K562 (cell line): ENCODE data around the gene SHB. TPM values are rescaled to one million over a fixed set of nuclear protein-coding genes. Genes with fewer than 3 reads are reported as not detected.

Experiments
- ATAC-seq: fragments of 200-7000 bp; cut with Tn5 transposase; 3 replicates; pipeline ENCODE4 v1.9.1; 2020; ENCODE audit warnings: moderate library complexity
- BruUV-seq: library from RNA; stranded (reverse); fragments of 400-500 nt; replicated peaks from 2 replicates; lab custom pipeline; 2021; lab: Mats Ljungman, UMichigan
- CTCF ChIA-PET: fragments of 300-600 bp; formaldehyde crosslinking; extraction: SDS; loops from one replicate; lab custom pipeline; 2021; ENCODE audit warnings: low intra/inter-chr PET ratio; lab: Yijun Ruan, JAX
- POLR2A ChIA-PET: fragments of 300-600, 350-650 bp; sonication (Branson Sonifier 250); formaldehyde crosslinking; extraction: SDS; loops from one replicate; lab custom pipeline; 2021; ENCODE audit warnings: antibody characterized with exemption, inconsistent platforms; lab: Yijun Ruan, JAX
- DNase-seq, 4 experiments: peaks; one replicate each; pipeline versions ENCODE4 v3.0.0 to v3.0.0-alpha.2; 2011 to 2018; ENCODE audit warnings: low spot score in 3 of 4, mixed read lengths in 3 of 4; ENCODE audit errors: extremely low read depth in 1 of 4
- FAIRE-seq: peaks from 2 replicates; lab custom pipeline; 2011; peaks lifted over from hg19 to GRCh38; lab: Jason Lieb, UNC
- H2AFZ ChIP-seq: 2 replicates; pipeline ENCODE4 v1.6.0; 2011; ENCODE audit warnings: low read depth, low read length, control low read depth, inconsistent platforms
- H3K27ac ChIP-seq: fragments of 200-600 bp; 3 replicates; pipeline ENCODE4 v1.8.0; 2011; ENCODE audit warnings: low read depth, mild to moderate bottlenecking, control low read depth, inconsistent platforms, low read length, moderate library complexity, mixed read lengths; ENCODE audit errors: extremely low read depth
- H3K27me3 ChIP-seq, 2 experiments: fragments of 300-600 bp in 1 of 2; 2 replicates in 1 of 2; 3 replicates in 1 of 2; pipeline versions ENCODE4 v1.6.0 to v1.8.0; 2011; ENCODE audit warnings: inconsistent platforms in 2 of 2, low read length in 2 of 2, mild to moderate bottlenecking in 1 of 2, mixed read lengths in 1 of 2, moderate library complexity in 1 of 2; ENCODE audit not compliant: control insufficient read depth in 2 of 2, insufficient read depth in 2 of 2
- H3K36me3 ChIP-seq: fragments of 300-600 bp; 3 replicates; pipeline ENCODE4 v1.8.0; 2011; ENCODE audit warnings: mild to moderate bottlenecking, low read length, inconsistent platforms; ENCODE audit not compliant: control insufficient read depth, insufficient read depth
- H3K4me1 ChIP-seq, 2 experiments: fragments of 200-600 bp in 1 of 2; replicated peaks in 1 of 2; 2 replicates in 1 of 2; 3 replicates in 1 of 2; pipeline versions ENCODE4 v1.5.1 to v1.8.0; 2011; ENCODE audit warnings: inconsistent platforms in 2 of 2, low read length in 2 of 2, mild to moderate bottlenecking in 1 of 2, mixed read lengths in 1 of 2, moderate library complexity in 1 of 2; ENCODE audit not compliant: control insufficient read depth in 2 of 2, insufficient read depth in 2 of 2
- H3K4me2 ChIP-seq: 2 replicates; pipeline ENCODE4 v1.6.1; 2011; ENCODE audit warnings: low read length, control low read depth, inconsistent platforms, mixed read lengths; ENCODE audit not compliant: insufficient read depth
- H3K4me3 ChIP-seq: fragments of 200-600 bp; sonication (generic), shearing (Covaris generic); 2 replicates; pipeline ENCODE4 v1.5.1; 2016; ENCODE audit warnings: control low read depth, inconsistent platforms
- H3K79me2 ChIP-seq: fragments of 200-600 bp; 3 replicates; pipeline ENCODE4 v1.8.0; 2011; ENCODE audit warnings: low read length, inconsistent platforms; ENCODE audit not compliant: control insufficient read depth, insufficient read depth
- H3K9ac ChIP-seq, 2 experiments: 2 replicates each; pipeline versions ENCODE4 v1.6.0 to v1.6.1; 2011; ENCODE audit warnings: low read depth in 2 of 2, low read length in 2 of 2, control low read depth in 1 of 2, inconsistent platforms in 1 of 2, mild to moderate bottlenecking in 1 of 2, mixed read lengths in 1 of 2; ENCODE audit not compliant: insufficient read depth in 1 of 2
- H3K9me1 ChIP-seq: one replicate; pipeline ENCODE4 v1.6.0; 2011; ENCODE audit warnings: inconsistent platforms, mild to moderate bottlenecking, low read length, moderate library complexity; ENCODE audit not compliant: control insufficient read depth, insufficient read depth
- H3K9me3 ChIP-seq: replicated peaks from 2 replicates; pipeline ENCODE4 v1.5.1; 2011; ENCODE audit warnings: low read depth, low read length, inconsistent platforms; ENCODE audit not compliant: control insufficient read depth, insufficient read depth
- H4K20me1 ChIP-seq: replicated peaks from 2 replicates; pipeline ENCODE4 v1.6.1; 2011; ENCODE audit warnings: low read length, inconsistent platforms, mixed read lengths; ENCODE audit not compliant: control insufficient read depth, insufficient read depth
- BACH1 ChIP-seq: fragments of 200-800 bp; sonication (Bioruptor generic); IDR thresholded peaks from 2 replicates; pipeline ENCODE4 v1.6.1; 2016; ENCODE audit warnings: missing genetic modification characterization, missing compliant biosample characterization
- C11orf30 ChIP-seq: fragments of 450-650 bp; IDR thresholded peaks from 2 replicates; pipeline ENCODE4 v1.6.1; 2016; ENCODE audit warnings: low read depth, mild to moderate bottlenecking
- DPF2 ChIP-seq: fragments of 450-650 bp; IDR thresholded peaks from 2 replicates; pipeline ENCODE4 v1.6.1; 2016
- MCM3 ChIP-seq: fragments of 450-650 bp; IDR thresholded peaks from 2 replicates; pipeline ENCODE4 v1.6.1; 2016
- TEAD4 ChIP-seq, 2 experiments: sonication (generic) in 1 of 2; formaldehyde crosslinking in 1 of 2; IDR thresholded peaks; 2 replicates each; pipeline versions ENCODE4 v1.6.1 to v1.8.0; 2012 to 2022; ENCODE audit warnings: borderline replicate concordance in 1 of 2, inconsistent platforms in 1 of 2, low read length in 1 of 2, mild to moderate bottlenecking in 1 of 2, missing genetic modification reagents in 1 of 2
- ZBTB40 ChIP-seq, 2 experiments: fragments of 450-650 bp in 1 of 2; sonication (generic) in 1 of 2; formaldehyde crosslinking in 1 of 2; IDR thresholded peaks; 2 replicates each; pipeline versions ENCODE4 v1.7.1 to v1.9.0; 2016 to 2022; ENCODE audit warnings: inconsistent platforms in 1 of 2, mild to moderate bottlenecking in 1 of 2, missing genetic modification reagents in 1 of 2
- WGBS: fragments of 100-300 bp; shearing (Covaris generic); methylation state at CpG from one replicate; pipeline ENCODE4 v1.1.6; 2016; ENCODE audit warnings: low coverage, mixed read lengths; ENCODE audit not compliant: insufficient coverage; ENCODE audit errors: missing lambda C conversion rate; 5-methylcytosine and 5-hydroxymethylcytosine counted together
- in situ Hi-C: fragments of 300-500 bp; cut with MboI; formaldehyde crosslinking; loops from 4 replicates; pipeline ENCODE4 v1.15.0; 2018; ENCODE audit warnings: inconsistent platforms, mixed read lengths
- intact Hi-C: fragments of 100-400 bp; cut with micrococcal nuclease; formaldehyde crosslinking; loops from 2 replicates; pipeline ENCODE4 v1.14.2; 2022
- polyA plus RNA-seq, 8 experiments: library from polyadenylated mRNA; depleted of rRNA in 4 of 8; stranded (reverse) in 5 of 8; unstranded in 3 of 8; fragments of >200 nt; fragmentation: Nextera tagmentation in 2 of 8; fragmentation: Illumina TruSeq in 1 of 8; extraction: Ambion mirVana in 2 of 8; extraction: Trizol in 1 of 8; gene quantifications; 2 replicates each; pipeline versions ENCODE4 v1.2.1 to v1.2.3, GENCODE V29; 2011 to 2014; ENCODE audit warnings: inconsistent platforms in 1 of 8, missing spikeins in 1 of 8
- total RNA-seq, 7 experiments: library from RNA; depleted of rRNA in 6 of 7; stranded (reverse); fragments of >200 nt in 6 of 7; fragmentation: Illumina TruSeq in 2 of 7; extraction: Trizol in 2 of 7; gene quantifications; 2 replicates each; pipeline versions ENCODE4 v1.2.1 to v1.2.3, GENCODE V29; 2011 to 2021; ENCODE audit warnings: low replicate concordance in 1 of 7
- TF ChIP-seq, protein P1 (sequence below): fragments of 450-650 bp; IDR thresholded peaks from 2 replicates; pipeline ENCODE4 v1.6.1; 2016; ENCODE audit warnings: antibody characterized with exemption

Gene SHB
- total and polyA plus RNA-seq, 9 of the 15 experiments (the other 6 are each of a cell fraction or from before 2014, with no cell fraction given) = 0.78 to 16.0 (median 5.3) TPM

DNA sequence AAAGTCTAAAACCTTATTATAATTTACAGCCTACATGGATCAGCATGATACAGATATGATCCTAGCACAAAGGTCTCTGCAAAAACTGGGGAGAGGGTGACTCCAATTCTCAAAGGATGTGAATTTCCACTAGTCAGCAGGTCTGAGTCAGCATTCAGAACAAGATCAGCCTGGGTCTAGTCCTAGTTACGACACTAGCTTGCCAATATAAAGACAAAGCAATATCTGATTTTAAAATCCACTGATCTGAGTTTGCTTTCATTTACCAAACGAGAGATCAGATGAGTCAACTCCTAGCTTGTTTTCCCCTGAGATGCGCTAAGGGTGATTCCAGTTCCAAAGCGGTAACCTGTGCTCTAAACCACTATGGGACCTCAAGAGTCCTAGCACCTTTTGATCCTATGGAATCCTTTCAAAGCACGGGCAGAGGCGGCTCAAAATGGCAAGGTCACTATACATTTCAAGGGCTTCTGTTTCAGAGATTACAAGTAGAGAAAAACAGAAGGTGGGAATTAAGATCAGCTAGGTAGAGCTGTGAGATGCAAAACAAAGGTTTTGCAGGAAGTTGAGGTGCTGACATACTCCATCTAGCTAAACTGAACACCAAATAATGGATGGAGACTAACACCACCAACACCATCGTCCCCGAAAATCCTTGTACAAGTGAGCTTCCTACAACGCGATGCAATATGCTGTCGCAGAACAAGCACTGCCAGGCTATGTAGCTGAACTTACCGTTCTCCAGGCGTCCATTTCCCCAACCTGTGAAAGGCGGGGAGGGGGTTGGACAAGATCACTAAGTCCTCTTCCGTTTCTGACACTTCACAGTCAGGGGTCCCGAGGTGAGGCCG, 166.0 kb downstream of the SHB start:
- Histone ChIP-seq H3K27me3 (no peaks in the 10 kb centered on the region), H3K4me1 (peaks cover 22 to 32% of the 10 kb centered on the region in 2 experiments), H3K9ac (peak overlapping the region; percentile 77 to 94), H2AFZ (peak overlapping the region; percentile 97), H3K27ac (peak overlapping the region; percentile 71), H3K4me2 (peak overlapping the region; percentile 96), H4K20me1 (no peaks in the 10 kb centered on the region), H3K36me3 (peaks cover 27% of the 10 kb centered on the region), H3K79me2 (peaks cover 32% of the 10 kb centered on the region), H3K9me3 (no peaks in the 10 kb centered on the region), H3K9me1 (no peaks in the 10 kb centered on the region), H3K4me3 (peak overlapping the region; percentile 86)
- DNase-seq (peak; percentile 46 to 69 (median 60)), ATAC-seq (peak; percentile 18), FAIRE-seq (peak; percentile 80)
- intact Hi-C loops (loop anchor here (5.0 kb wide), 2 partner anchors 101 to 311 kb away; partner anchors contain the start of genes DCAF10 and TOMM5), in situ Hi-C loops (loop anchor here (10.0 kb wide), 2 partner anchors 148 to 418 kb away; partner anchors contain the start of genes POLR1E and TRMT10B)
- POLR2A ChIA-PET = interaction anchor here (0.5 to 2.3 kb wide), 9 partner anchors 8 to 422 kb away, joined by 3 to 8 read pairs (median 4); no protein-coding TSS in a partner anchor
- CTCF ChIA-PET = interaction anchor here (0.6 to 1.9 kb wide), 2 partner anchors 460 kb away, joined by 3 to 7 read pairs; no protein-coding TSS in a partner anchor
- BruUV-seq = no TSS peak
- under 1% methylated on average over 17 of the region's 17 CpGs for WGBS
- TF ChIP-seq, protein P1, sequence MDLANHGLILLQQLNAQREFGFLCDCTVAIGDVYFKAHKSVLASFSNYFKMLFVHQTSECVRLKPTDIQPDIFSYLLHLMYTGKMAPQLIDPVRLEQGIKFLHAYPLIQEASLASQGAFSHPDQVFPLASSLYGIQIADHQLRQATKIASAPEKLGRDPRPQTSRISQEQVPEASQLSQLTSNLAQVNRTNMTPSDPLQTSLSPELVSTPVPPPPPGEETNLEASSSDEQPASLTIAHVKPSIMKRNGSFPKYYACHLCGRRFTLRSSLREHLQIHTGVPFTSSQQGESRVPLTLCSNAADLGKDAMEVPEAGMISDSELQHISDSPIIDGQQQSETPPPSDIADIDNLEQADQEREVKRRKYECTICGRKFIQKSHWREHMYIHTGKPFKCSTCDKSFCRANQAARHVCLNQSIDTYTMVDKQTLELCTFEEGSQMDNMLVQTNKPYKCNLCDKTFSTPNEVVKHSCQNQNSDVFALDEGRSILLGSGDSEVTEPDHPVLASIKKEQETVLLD = no peak
- TF ChIP-seq ZBTB40 (IDR thresholded peaks at IDR 0.05) (0 out of 2 replicates have a peak, but pooled peaks have one; percentile 16), ZBTB40 (CRISPR knock-in tag; IDR thresholded peaks at IDR 0.05) (no peak), BACH1 (tag) (peak; percentile 71; the same call in 1 of the 2 replicates), C11orf30 (peak; percentile 98), DPF2 (peak; percentile 30; the same call in 1 of the 2 replicates), TEAD4 (IDR thresholded peaks at IDR 0.05; ENCODE audit: low read length) (0 out of 2 replicates have a peak, but pooled peaks have one; percentile 1), TEAD4 (CRISPR knock-in tag; IDR thresholded peaks at IDR 0.05; ENCODE audit: borderline replicate concordance) (no peak), MCM3 (no peak)
